ENCODE data around the gene LIME1.

Gene LIME1

GRCh38 chr20:63735859-63736718 is at the start of gene LIME1:
Gene LIME1 (plus strand): TSS chr20:63736664. CDS start chr20:63737550, 886 bp downstream.
- no peak for FAIRE-seq

GRCh38 chr20:63687419-63688178 is 48.9 kb upstream of the LIME1 start:
- FAIRE-seq, result no peak

GRCh38 chr20:63688228-63689045 is 48.0 kb upstream of the LIME1 start:
- FAIRE-seq, result no peak

- FAIRE-seq, result no peak
Measured at GRCh38 chr20:63689046-63690002, 47.1 kb upstream of the LIME1 start.

- no peak for FAIRE-seq
Measured at GRCh38 chr20:63690003-63690897, 46.2 kb upstream of the LIME1 start.

GRCh38 chr20:63690898-63691710 is 45.4 kb upstream of the LIME1 start:
- no peak for FAIRE-seq

- no peak for FAIRE-seq
Measured at GRCh38 chr20:63691711-63692435, 44.6 kb upstream of the LIME1 start.

GRCh38 chr20:63692436-63693082 is 43.9 kb upstream of the LIME1 start:
- no peak for FAIRE-seq

- FAIRE-seq, result no peak
Measured at GRCh38 chr20:63693083-63693732, 43.3 kb upstream of the LIME1 start.

GRCh38 chr20:63693733-63694583 is 42.5 kb upstream of the LIME1 start:
- FAIRE-seq, result no peak

- no peak for FAIRE-seq
Measured at GRCh38 chr20:63694584-63695423, 41.7 kb upstream of the LIME1 start.

- no peak for FAIRE-seq
Measured at GRCh38 chr20:63695424-63696305, 40.8 kb upstream of the LIME1 start.

- no peak for FAIRE-seq
Measured at GRCh38 chr20:63696306-63696627, 40.2 kb upstream of the LIME1 start.

- no peak for FAIRE-seq
Measured at GRCh38 chr20:63696628-63697356, 39.7 kb upstream of the LIME1 start, which contains the start of gene TNFRSF6B. Gene TNFRSF6B (plus strand): TSS chr20:63696652. CDS start chr20:63696768, 116 bp downstream.
